GM19395 (cell line): ENCODE measurements around the gene CPSF3.
"Not testable (repeated sequence)": the region's sequence is repeated elsewhere in the genome, so short reads cannot be mapped to it uniquely, and the experiment has no call there.

ENCODE experiments used
- ATAC-seq: cut with Tn5 transposase; IDR thresholded peaks from one replicate; pipeline ENCODE4 v1.9.1; 2021; ENCODE audit warnings: mild to moderate bottlenecking, moderate library complexity; ENCODE audit not compliant: unreplicated experiment

The CPSF3 gene

GRCh38 chr2:9392898-9393765 is 30.3 kb upstream of the CPSF3 start:
- no peak for ATAC-seq

GRCh38 chr2:9394816-9395215 is 28.6 kb upstream of the CPSF3 start:
- no peak for ATAC-seq

GRCh38 chr2:9397201-9397600 is 26.3 kb upstream of the CPSF3 start:
- ATAC-seq, result no peak

- not testable (repeated sequence) for ATAC-seq
These were observed 25.2 kb upstream of the CPSF3 start for GRCh38 chr2:9398251-9398650.

DNA sequence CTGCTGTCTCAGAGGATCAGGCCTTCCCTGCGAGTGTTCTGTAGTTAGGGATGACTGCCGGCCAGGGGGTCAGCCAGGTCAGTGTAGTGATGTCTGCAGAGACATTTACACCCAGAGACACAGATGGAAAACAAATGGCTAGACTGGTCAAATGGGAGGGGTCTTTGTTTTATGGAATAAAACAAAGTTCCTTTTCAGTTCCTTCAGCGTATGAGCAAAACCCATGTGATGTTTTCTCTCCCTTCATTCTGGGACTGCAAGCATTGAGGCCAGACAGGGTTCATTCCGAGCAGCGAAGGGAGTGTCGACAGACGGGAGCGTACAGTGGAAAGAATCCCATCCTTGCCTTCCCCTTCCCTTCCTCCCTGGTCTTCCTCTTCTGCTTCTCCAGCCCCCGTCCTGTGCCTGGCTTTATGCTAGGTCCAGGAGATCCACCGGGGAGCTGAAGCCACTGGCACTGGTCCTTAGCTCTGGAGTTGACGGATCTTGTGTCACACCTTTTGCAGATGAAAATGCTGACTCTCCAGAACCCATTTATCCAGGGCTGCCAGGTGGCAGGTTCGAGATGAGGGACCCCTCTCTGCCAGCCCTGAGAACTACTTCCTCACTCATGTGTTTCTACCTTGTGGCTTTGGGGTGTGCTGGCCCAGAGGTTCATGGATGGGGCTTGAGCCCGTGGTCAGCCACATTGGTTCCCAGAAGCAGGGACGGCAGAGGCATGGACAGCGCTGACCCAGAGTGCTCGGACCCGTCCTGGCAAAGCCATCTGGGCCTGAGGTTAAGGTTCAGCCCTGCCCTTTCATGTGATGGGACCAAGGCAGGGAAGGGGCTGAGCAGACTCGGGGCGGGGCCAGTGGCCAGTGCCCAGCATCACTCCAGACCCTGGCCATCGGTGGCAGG is 24.3 kb upstream of the CPSF3 start:
- no peak for ATAC-seq

DNA sequence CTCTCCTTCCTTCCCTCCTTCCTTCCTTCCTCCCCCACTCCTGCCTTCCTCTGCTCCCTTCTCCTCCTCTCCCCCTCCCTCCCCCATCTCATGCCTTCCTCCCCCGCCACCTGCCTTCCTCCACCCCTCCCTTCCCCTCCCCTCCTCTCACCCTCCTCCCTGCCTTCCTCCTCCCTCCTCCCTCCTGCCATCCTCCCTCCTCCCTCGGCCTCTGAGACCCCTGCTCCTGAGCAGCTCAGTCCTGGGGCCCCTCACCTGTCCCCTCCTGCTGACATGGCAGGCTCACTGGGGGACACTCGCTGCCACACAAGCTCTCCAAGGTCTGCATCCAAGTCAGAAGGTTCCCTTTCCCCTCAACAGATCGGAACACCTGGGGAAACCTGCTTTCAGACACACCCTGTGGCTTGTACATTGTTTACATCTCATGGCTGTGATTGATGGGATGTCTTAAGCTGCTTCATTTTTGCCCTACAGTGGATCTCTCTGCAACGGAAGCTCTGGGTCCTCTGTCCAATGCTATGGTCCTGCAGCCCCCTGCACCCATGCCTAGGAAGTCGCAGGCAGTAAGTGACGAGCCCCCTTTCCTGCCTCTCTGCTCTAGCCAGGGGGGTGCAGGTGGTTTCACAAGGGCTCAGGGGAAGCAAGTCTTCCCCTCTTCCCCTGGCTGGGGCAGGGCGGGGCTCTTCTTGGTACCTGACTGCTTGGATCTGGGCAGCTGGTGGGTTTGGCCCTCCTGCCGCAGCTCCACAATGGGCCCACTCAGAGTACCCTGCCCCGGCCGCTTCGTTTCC is 23.0 kb upstream of the CPSF3 start:
- no peak for ATAC-seq

- no peak for ATAC-seq
These were observed 22.4 kb upstream of the CPSF3 start for GRCh38 chr2:9401059-9401547.

DNA sequence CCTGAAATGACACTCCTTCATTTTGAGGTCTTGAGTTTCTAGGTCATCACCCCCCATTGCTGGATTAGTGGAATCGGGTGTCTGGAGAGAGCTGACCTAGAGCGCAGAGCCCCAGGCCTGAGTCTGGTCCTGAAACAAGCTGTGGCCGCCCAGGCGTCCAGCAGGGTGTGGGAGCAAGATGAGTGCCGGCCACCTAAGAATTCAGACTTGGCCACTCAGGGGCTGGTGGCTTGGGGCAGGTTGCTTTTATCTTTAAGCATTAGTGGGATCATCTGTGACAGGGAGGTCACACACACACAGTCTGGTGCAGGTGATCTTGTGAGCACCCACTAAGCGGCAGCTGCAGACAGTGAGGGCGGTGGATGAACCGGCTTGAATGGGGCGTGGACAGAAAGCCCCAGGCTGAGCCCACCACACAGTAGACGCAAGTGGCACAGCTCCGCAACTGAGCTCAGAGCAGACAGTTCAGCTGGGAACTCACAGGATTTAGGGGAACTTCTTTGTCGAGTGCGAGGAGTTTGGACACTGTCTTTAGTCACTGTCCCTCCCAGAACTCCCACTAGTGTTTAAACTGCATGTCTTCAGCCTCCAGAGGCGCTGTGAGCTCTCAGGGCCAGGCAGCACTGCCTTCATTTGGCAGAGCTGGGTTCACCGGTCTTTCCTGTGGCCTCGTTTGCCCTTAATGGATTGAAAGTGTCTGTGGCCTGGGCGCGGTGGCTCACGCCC is 21.6 kb upstream of the CPSF3 start:
- ATAC-seq, result no peak

- no peak for ATAC-seq
These were observed 19.5 kb upstream of the CPSF3 start for GRCh38 chr2:9403924-9404323.

DNA sequence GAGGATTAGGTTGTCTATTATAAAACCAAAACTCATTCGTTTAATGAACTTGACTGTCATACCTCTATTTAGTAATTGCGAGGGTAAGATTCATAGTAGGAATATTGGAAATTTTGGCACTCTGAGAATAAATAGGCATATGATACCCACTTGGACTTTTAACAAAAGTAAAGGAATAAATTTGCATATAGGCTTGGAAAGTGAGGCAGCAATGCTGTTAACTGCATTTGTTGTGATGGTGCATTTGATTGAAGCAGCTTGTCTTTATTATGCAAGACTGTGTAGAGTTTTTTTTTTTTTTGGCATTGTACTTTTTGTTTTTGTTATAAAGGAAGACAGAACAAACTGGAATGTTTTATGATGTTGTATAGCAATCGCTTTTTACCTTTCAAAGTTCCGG is 19.0 kb upstream of the CPSF3 start:
- ATAC-seq, result no peak

DNA sequence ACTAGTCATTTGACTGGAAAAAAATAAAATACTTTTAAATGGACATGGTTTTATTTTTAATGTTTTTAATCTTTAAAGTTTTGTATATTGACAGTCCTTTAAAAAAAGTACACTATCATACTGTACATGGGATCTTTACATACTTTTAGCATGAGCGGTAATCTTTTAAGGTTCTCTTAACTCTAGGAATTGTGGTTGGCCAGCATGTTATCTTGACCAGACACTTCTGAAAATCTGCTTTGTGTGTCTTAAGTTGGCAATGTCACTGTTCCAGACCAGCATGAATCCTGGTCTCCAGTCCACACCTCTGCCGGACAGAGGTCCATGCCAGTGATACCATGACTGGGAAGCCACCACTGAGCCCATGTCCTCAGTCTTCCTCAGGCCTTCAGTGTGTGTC is 17.8 kb upstream of the CPSF3 start:
- no peak for ATAC-seq

- no peak for ATAC-seq
These were observed 16.7 kb upstream of the CPSF3 start for GRCh38 chr2:9406529-9407362.

DNA sequence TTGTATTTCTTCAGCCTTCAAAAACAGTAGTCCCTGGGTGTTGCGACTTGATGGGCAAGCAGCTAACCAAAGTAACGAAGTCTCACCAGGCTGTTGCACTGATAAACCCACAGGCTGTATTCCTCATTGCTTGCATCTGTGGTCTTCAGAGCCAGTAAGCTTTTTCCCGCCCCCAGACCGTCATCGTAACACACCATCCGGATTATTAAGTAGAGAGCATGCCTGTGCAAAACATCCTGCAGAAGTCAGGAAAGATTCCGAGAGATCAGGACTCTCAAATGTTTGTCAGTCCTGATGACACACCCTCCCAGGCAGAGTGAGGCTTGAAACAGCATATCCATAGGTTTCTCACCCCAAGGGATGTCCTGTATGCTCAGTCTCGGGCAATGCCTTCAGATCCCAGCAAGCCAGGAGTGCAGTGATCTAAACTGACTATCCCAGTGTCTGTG is 16.1 kb upstream of the CPSF3 start:
- no peak for ATAC-seq

GRCh38 chr2:9408641-9409151 is 14.8 kb upstream of the CPSF3 start:
- ATAC-seq, result no peak

DNA sequence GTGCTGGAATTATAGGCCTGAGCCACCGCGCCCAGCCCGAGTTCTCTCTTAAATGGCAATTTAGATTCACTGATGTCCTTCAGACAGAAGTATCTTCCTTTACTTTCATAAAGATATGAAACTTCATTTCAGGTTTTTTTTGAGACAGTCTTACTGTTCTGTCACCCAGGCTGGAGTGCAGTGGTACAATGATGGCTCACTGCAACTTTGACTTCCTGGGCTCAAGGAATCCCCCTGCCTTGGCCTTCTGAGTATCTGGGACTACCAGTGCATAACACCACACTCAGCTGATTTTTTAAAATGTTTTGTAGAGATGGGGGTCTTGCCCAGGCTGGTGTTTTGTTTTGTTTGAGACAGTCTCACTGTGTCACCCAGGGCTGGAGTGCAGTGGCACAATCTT is 13.3 kb upstream of the CPSF3 start:
- no peak for ATAC-seq

- no peak for ATAC-seq
These were observed 10.7 kb upstream of the CPSF3 start for GRCh38 chr2:9412781-9413180.

DNA sequence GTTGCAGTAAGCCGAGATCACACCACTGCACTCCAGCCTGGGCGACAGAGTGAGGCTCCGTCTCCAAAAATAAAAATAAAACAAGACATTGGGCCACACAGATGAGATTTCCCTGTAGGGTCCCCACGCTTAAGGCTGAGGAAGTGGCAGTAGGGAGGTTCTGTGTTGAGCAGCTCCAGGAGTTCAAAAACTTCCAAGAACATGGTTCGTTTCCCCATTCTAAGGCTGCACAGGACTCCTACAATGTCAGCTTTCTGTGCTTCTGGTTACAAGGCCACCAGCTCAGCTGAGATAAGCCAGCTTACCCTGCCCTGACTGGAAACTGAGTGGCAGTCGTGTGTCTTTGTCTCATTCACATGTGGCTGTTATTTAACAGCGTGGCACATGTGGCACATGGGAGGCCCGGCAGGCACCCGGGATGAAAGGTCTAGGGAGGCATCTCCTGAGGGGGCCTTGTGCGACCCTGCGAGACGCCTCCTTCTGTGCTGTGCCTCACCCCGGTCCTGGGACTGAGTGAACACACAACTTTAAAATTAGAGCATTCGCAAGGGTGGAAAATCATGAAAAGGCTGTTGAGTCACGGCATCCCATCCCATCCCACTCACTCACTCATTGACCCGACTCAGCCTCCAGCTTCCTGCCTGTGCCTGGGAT is 7.8 kb upstream of the CPSF3 start:
- ATAC-seq, result no peak

GRCh38 chr2:9416267-9416961 is 7.0 kb upstream of the CPSF3 start:
- ATAC-seq, result no peak
